Endothelial cell of umbilical vein (primary cell): ENCODE data around the gene TWIST2. TPM values are rescaled to one million over a fixed set of nuclear protein-coding genes. Genes with fewer than 3 reads are reported as not detected.

Source experiments
- BruUV-seq: library from RNA; stranded (reverse); fragments of 400-500 nt; replicated peaks from 2 replicates; lab custom pipeline; 2021; lab: Mats Ljungman, UMichigan
- CTCF ChIA-PET: fragments of 300-600, 350-600 bp; sonication (Branson Sonifier 250); formaldehyde crosslinking; loops from one replicate; lab custom pipeline; 2021; ENCODE audit warnings: antibody characterized with exemption, inconsistent platforms; lab: Charles Lee
- POLR2A ChIA-PET: fragments of 300-600, 350-600 bp; sonication (Branson Sonifier 250); formaldehyde crosslinking; loops from one replicate; lab custom pipeline; 2021; ENCODE audit warnings: antibody characterized with exemption, inconsistent platforms; lab: Charles Lee
- DNase-seq: peaks from one replicate; pipeline ENCODE4 v3.0.0-alpha.2; 2011; ENCODE audit warnings: low read depth, low spot score
- FAIRE-seq: peaks from 2 replicates; lab custom pipeline; 2011; peaks lifted over from hg19 to GRCh38; lab: Jason Lieb, UNC
- H2AFZ ChIP-seq: 2 replicates; pipeline ENCODE4 v1.6.0; 2012; ENCODE audit warnings: low read depth, low read length, control low read depth, inconsistent platforms
- H3K27ac ChIP-seq: 2 replicates; pipeline ENCODE4 v1.5.1; 2011; ENCODE audit warnings: low read depth, mild to moderate bottlenecking, control low read depth, low read length, moderate library complexity; ENCODE audit not compliant: insufficient read depth
- H3K27me3 ChIP-seq, 2 experiments: 2 replicates each; pipeline versions ENCODE4 v1.6.0 to v1.6.1; 2011; ENCODE audit warnings: low read length in 2 of 2, mixed read lengths in 1 of 2; ENCODE audit not compliant: control insufficient read depth in 2 of 2, insufficient read depth in 2 of 2
- H3K36me3 ChIP-seq, 2 experiments: 2 replicates in 1 of 2; 3 replicates in 1 of 2; pipeline ENCODE4 v1.5.1; 2011; ENCODE audit warnings: low read length in 2 of 2, mild to moderate bottlenecking in 1 of 2, moderate library complexity in 1 of 2; ENCODE audit not compliant: control insufficient read depth in 2 of 2, insufficient read depth in 2 of 2; ENCODE audit errors: extremely low read depth in 1 of 2
- H3K4me1 ChIP-seq: 3 replicates; pipeline ENCODE4 v1.5.1; 2011; ENCODE audit warnings: mild to moderate bottlenecking, low read length; ENCODE audit not compliant: control insufficient read depth, insufficient read depth; ENCODE audit errors: extremely low read depth
- H3K4me2 ChIP-seq: 2 replicates; pipeline ENCODE4 v1.6.1; 2011; ENCODE audit warnings: low read length, control low read depth, mixed read lengths; ENCODE audit not compliant: insufficient read depth
- H3K4me3 ChIP-seq, 3 experiments: fragments of 200-600 bp in 1 of 3; sonication (generic), shearing (Covaris generic) in 1 of 3; replicated peaks in 1 of 3; 2 replicates each; pipeline ENCODE4 v1.5.1; 2011 to 2016; ENCODE audit warnings: control low read depth in 3 of 3, low read length in 3 of 3, mild to moderate bottlenecking in 2 of 3, inconsistent platforms in 1 of 3, low read depth in 1 of 3, moderate library complexity in 1 of 3; ENCODE audit not compliant: insufficient read depth in 1 of 3
- H3K79me2 ChIP-seq: 2 replicates; pipeline ENCODE4 v1.6.0; 2012; ENCODE audit warnings: low read length, inconsistent platforms; ENCODE audit not compliant: control insufficient read depth, insufficient read depth
- H3K9ac ChIP-seq: replicated peaks from 2 replicates; pipeline ENCODE3; 2011; ENCODE audit warnings: low read length, control low read depth; ENCODE audit not compliant: insufficient read depth; ENCODE audit errors: extremely low read depth
- H3K9me1 ChIP-seq: replicated peaks from 3 replicates; pipeline ENCODE4 v1.6.0; 2011; ENCODE audit warnings: mild to moderate bottlenecking, low read length; ENCODE audit not compliant: control insufficient read depth, insufficient read depth; ENCODE audit errors: extremely low read depth
- H3K9me3 ChIP-seq: replicated peaks from 2 replicates; pipeline ENCODE4 v1.5.1; 2012; ENCODE audit warnings: low read length, inconsistent platforms; ENCODE audit not compliant: control insufficient read depth, insufficient read depth
- H4K20me1 ChIP-seq: replicated peaks from 2 replicates; pipeline ENCODE3; 2011; ENCODE audit warnings: mild to moderate bottlenecking, low read length; ENCODE audit not compliant: control insufficient read depth, insufficient read depth; ENCODE audit errors: extremely low read depth
- EZH2 ChIP-seq: IDR thresholded peaks from 2 replicates; pipeline ENCODE4 v1.6.1; 2012; ENCODE audit warnings: borderline replicate concordance, low read depth, mild to moderate bottlenecking, moderate library complexity, low read length, inconsistent platforms; ENCODE audit not compliant: severe bottlenecking
- FOS ChIP-seq: IDR thresholded peaks from 2 replicates; pipeline ENCODE4 v1.6.1; 2011; ENCODE audit warnings: mild to moderate bottlenecking, low read length, moderate library complexity, borderline replicate concordance; ENCODE audit not compliant: insufficient read depth
- GATA2 ChIP-seq: IDR thresholded peaks from 2 replicates; pipeline ENCODE4 v1.7.0; 2011; ENCODE audit warnings: low read depth, mild to moderate bottlenecking, moderate library complexity, mixed read lengths, low read length; ENCODE audit not compliant: insufficient read length, insufficient read depth
- JUN ChIP-seq: IDR thresholded peaks from 2 replicates; pipeline ENCODE4 v1.6.1; 2011; ENCODE audit warnings: borderline replicate concordance, low read depth; ENCODE audit not compliant: insufficient read length, insufficient read depth
- MAX ChIP-seq: IDR thresholded peaks from 2 replicates; pipeline ENCODE4 v1.6.1; 2011; ENCODE audit not compliant: insufficient read depth, insufficient read length
- MYC ChIP-seq: IDR thresholded peaks from one replicate; pipeline ENCODE4 v1.6.1; 2011; ENCODE audit warnings: mild to moderate bottlenecking, low read depth, low read length
- POLR2A ChIP-seq: IDR thresholded peaks from 2 replicates; pipeline ENCODE4 v1.6.1; 2012; ENCODE audit warnings: low read depth, mild to moderate bottlenecking, control low read depth, low read length
- POLR2AphosphoS5 ChIP-seq: IDR thresholded peaks from 2 replicates; pipeline ENCODE4 v1.6.1; 2012; ENCODE audit warnings: low read depth, mild to moderate bottlenecking, control low read depth, low read length, moderate library complexity; ENCODE audit not compliant: insufficient read depth
- dilution Hi-C: fragments of 300-500 bp; cut with MboI; formaldehyde crosslinking; loops from one replicate; pipeline ENCODE4 v1.15.0; 2019; ENCODE audit warnings: low sequenced_read_pairs; ENCODE audit not compliant: extremely low pct_ligation_motif_present
- intact Hi-C: fragments of 100-400 bp; cut with micrococcal nuclease; formaldehyde crosslinking; loops from one replicate; pipeline ENCODE4 v1.10.0; 2022
- polyA plus RNA-seq, 4 experiments: library from polyadenylated mRNA; depleted of rRNA in 3 of 4; stranded (reverse) in 3 of 4; unstranded in 1 of 4; fragments of >200 nt; gene quantifications; 2 replicates each; pipeline versions ENCODE4 v1.2.1 to v1.2.3, GENCODE V29; 2011 to 2012; ENCODE audit warnings: missing spikeins in 1 of 4
- total RNA-seq: library from RNA; stranded (reverse); gene quantifications from 2 replicates; pipeline ENCODE4 v1.2.3, GENCODE V29; 2021
- TF ChIP-seq, protein P1 (sequence below), 2 donors: IDR thresholded peaks; 1 replicate in 1 of 2; 2 replicates in 1 of 2; pipeline ENCODE4 v1.5.1; 2011; ENCODE audit warnings: low read length in 2 of 2, mild to moderate bottlenecking in 2 of 2, moderate library complexity in 2 of 2, control low read depth in 1 of 2, inconsistent platforms in 1 of 2, low read depth in 1 of 2; ENCODE audit not compliant: insufficient read depth in 1 of 2; ENCODE audit errors: extremely low read depth in 1 of 2

The TWIST2 gene
- total and polyA plus RNA-seq, 2 donors (not counting 3 experiments of a cell fraction or from before 2014, with no cell fraction given): 2.3 to 3.4 TPM

DNA sequence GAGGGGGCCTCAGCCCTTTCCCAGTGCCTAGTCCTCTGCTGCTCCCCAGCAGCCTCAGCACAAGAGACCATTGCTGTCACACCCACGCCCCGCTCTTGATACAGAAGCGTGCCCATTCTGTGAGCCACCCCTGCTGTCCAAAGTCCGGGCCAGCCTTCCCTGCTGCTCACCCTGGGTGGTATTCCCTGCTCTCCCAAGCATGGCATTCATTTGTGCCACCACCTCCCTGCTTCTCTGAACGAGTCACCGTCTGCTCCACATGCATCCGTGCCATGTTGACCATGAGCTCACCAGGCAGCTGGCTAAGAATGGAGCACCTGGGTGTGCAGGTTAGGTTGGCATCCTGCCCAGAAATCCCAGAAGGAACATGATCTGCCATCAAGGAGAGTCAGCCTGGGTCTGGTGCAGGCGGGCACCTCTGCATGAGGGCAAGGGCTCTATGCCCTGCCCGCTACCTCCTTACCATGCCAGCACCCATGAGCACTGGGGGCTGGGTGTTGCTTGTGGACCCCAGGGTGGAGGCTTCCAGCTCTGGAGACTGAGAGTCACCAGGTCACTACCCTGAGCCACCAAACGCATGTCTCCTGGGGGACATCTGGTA lies 63.0 kb downstream of the TWIST2 start:
- FAIRE-seq: no peak
- TF ChIP-seq POLR2A (no peak), POLR2AphosphoS5 (no peak)
- TF ChIP-seq, protein P1, sequence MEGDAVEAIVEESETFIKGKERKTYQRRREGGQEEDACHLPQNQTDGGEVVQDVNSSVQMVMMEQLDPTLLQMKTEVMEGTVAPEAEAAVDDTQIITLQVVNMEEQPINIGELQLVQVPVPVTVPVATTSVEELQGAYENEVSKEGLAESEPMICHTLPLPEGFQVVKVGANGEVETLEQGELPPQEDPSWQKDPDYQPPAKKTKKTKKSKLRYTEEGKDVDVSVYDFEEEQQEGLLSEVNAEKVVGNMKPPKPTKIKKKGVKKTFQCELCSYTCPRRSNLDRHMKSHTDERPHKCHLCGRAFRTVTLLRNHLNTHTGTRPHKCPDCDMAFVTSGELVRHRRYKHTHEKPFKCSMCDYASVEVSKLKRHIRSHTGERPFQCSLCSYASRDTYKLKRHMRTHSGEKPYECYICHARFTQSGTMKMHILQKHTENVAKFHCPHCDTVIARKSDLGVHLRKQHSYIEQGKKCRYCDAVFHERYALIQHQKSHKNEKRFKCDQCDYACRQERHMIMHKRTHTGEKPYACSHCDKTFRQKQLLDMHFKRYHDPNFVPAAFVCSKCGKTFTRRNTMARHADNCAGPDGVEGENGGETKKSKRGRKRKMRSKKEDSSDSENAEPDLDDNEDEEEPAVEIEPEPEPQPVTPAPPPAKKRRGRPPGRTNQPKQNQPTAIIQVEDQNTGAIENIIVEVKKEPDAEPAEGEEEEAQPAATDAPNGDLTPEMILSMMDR (IDR thresholded peaks at IDR 0.05; ENCODE audit: extremely low read depth in 1 of 2, insufficient read depth in 1 of 2, low read depth in 1 of 2, low read length in 2 of 2): no peak
- CTCF ChIA-PET: no interaction called here

DNA sequence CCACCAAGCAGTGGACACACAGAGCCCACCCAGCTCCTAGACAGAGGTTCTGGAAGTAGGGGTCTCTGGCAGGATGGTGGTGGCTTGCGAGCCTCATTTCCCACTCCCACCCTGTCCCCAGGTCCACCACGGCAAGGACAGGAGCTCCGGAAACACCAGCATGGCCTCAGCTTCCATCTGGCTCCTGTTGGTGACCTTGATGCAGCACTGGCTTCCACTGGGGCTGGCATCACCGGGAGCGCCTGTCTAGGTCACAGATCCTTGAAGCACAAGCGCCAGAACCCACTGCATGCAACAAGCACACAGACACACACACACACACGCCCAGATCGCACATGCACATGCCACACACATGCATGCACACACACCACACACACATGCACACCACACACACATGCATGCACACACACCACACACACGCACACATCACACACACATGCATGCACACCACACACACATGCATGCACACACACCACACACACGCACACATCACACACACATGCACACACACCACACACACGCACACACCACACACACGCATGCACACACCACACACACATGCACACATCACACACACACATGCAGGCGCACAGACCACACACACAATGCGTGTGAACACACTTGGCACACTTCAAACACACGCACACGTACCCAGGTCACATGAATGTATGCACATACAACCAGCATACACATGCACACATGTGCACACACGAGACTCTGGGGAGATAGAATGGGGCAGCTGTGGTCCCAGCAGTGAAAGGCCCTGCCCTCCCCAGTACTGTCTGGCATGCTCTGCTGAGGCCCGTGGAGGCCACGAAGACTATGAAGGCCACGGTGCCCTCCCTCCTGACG lies 63.7 kb downstream of the TWIST2 start:
- DNase-seq (no peak), FAIRE-seq (no peak)
- no peak overlapping the region for H2AFZ ChIP-seq
- no peaks in the 10 kb centered on the region for H3K79me2 ChIP-seq
- TF ChIP-seq MAX (no peak), GATA2 (no peak), MYC (no peak), POLR2A (no peak), JUN (no peak), POLR2AphosphoS5 (no peak), EZH2 (no peak), FOS (no peak)
- TF ChIP-seq, protein P1 (IDR thresholded peaks at IDR 0.05; ENCODE audit: extremely low read depth in 1 of 2, insufficient read depth in 1 of 2, low read depth in 1 of 2, low read length in 2 of 2): no peak
- intact Hi-C loops (no loop called here), dilution Hi-C loops (no loop called here)
- BruUV-seq: no TSS peak
- no peaks in the 10 kb centered on the region for H3K9me1 ChIP-seq
- CTCF ChIA-PET: no interaction called here
- no peak overlapping the region for H3K9ac ChIP-seq
- H3K4me1 ChIP-seq: no peaks in the 10 kb centered on the region
- POLR2A ChIA-PET: no interaction called here
- no peak overlapping the region for H3K4me3 ChIP-seq
- no peaks in the 10 kb centered on the region for H3K9me3 ChIP-seq
- H3K36me3 ChIP-seq: no peaks in the 10 kb centered on the region
- H3K4me2 ChIP-seq: no peak overlapping the region
- H3K27ac ChIP-seq: no peak overlapping the region
- H4K20me1 ChIP-seq: no peaks in the 10 kb centered on the region
- H3K27me3 ChIP-seq: no peaks in the 10 kb centered on the region

More for the DNA sequence above, 63.0 kb downstream of the TWIST2 start:
- Histone ChIP-seq H2AFZ (no peak overlapping the region), H3K27me3 (no peaks in the 10 kb centered on the region), H3K36me3 (no peaks in the 10 kb centered on the region), H3K9me3 (no peaks in the 10 kb centered on the region), H3K4me2 (no peak overlapping the region), H3K27ac (no peak overlapping the region), H3K9me1 (no peaks in the 10 kb centered on the region), H3K79me2 (no peaks in the 10 kb centered on the region), H3K9ac (no peak overlapping the region), H3K4me1 (no peaks in the 10 kb centered on the region), H4K20me1 (no peaks in the 10 kb centered on the region), H3K4me3 (no peak overlapping the region)
- DNase-seq: no peak
- no TSS peak for BruUV-seq
- dilution Hi-C loops (no loop called here), intact Hi-C loops (no loop called here)
- POLR2A ChIA-PET: no interaction called here
